Measurements from ENCODE around the gene MYOZ3.

The MYOZ3 gene, protein sequence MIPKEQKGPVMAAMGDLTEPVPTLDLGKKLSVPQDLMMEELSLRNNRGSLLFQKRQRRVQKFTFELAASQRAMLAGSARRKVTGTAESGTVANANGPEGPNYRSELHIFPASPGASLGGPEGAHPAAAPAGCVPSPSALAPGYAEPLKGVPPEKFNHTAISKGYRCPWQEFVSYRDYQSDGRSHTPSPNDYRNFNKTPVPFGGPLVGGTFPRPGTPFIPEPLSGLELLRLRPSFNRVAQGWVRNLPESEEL

DNA sequence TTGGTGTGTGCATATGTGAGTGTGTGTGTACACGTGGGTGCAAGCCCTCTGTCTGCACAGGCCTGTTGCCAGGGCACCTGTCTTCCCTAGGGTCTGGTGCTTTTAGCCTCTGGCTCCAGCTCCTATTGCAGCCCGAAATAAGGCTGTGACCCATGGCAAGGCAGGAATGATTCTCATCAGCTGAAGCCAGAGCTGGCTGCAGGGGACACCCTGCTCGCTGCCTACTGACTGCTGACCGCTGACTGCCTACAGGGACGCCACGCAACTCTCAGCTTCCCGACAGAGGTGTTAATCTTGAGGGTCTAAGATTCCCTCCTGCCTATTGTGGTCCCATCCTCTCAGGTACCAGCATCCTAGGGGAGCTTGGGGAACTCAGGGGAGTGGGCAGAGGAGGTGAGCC lies at the start of gene MYOZ3:
TSS of gene MYOZ3 (plus strand) at position 166 of the 400 bp plus-strand sequence. CDS start 1,691 bp downstream, outside the sequence.
- DNase-seq = no peak

GRCh38 chr5:150612405-150612804 lies 48.6 kb upstream of the MYOZ3 start:
- DNase-seq = no peak

DNA sequence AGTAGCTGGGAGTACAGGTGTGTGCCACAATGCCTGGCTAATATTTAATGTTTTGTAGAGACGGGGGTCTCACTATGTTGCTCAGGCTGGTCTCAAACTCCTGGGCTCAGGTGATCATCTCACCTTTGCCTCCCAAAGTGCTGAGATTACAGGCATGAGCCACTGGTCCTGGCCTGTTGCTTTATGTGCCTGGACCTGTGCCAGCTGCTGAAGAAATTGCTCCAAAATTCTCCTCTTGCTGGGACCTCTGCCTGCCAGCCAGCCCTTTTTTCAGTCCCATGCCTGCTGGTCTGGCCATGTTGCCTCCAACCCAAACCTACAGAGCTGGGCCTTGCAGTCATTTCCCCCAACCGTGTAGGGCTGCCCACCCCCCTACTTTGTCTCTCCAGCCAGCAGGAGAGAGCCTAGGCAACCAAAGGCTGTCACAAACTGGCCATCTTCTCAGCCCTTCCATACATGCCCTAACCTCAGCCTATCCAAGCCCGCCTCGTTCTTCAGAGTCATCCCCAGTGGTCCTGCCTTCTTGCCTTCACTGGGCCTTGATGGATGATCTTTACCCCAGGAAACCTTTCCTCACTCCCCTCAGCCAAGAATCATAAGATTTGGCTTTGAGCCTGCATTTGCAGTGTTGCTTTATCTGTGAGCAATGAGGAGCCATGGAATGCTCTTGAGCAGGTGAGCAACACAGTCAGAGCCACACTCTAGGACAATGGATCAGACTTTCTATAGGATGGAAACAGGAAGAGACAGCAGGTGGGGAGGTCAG lies 48.0 kb upstream of the MYOZ3 start:
- DNase-seq = no peak

DNA sequence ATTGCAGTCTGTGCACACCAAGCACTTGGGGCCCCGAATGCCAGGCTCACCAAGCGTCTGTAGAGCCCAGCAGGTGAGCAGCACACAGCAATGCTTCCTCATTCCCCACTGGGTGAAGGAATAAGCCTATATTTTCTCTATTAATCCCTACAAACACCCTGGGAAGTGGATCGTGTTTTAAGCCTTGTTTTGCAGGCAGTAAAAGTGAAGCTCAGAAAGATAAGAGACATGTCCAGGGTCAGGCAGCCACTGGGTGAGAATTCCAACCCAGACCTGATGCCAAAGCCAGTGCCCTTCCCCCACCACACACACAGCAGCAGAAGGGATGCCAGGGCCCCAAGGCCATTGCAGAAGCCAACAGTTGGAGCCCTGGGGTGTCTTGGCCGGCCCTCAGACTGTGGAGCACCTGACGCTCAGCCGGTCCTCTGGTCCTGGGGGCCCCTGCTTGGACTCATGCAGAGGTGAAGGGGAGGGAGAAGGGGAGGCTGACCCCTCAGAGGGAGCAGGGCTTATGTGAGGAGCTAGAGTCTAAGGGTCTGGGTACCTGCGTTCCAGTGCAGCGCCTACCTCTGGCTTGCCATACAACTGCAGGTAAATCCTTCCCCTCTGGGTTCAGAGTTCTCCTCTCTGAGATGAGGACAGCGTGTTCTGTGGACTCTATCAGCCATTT lies 46.9 kb upstream of the MYOZ3 start:
- DNase-seq = no peak

- DNase-seq = no peak
Observed at GRCh38 chr5:150614661-150615060, 46.4 kb upstream of the MYOZ3 start.

GRCh38 chr5:150615141-150615699 lies 45.8 kb upstream of the MYOZ3 start:
- DNase-seq = no peak

- DNase-seq = no peak
Observed at GRCh38 chr5:150616024-150616470, 45.0 kb upstream of the MYOZ3 start.

DNA sequence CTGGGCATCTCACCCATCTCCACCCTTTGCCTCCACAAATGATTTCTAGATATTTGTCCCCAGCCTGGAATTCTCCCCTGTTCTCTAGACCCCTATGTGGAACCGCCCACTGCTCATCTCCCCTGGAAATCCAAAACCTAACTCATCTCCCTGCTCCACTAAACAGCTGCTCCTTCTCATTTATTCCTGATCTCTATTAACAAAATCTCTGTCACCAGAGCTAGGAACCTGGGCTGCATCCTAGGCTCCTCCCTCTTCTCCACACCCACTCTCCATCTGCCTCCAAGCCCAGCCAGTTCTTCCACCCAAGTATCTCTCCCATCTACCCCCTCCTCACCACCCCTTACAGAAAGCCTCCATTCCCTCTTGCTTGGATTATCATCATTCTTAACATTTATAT lies 44.5 kb upstream of the MYOZ3 start:
- DNase-seq = no peak

DNA sequence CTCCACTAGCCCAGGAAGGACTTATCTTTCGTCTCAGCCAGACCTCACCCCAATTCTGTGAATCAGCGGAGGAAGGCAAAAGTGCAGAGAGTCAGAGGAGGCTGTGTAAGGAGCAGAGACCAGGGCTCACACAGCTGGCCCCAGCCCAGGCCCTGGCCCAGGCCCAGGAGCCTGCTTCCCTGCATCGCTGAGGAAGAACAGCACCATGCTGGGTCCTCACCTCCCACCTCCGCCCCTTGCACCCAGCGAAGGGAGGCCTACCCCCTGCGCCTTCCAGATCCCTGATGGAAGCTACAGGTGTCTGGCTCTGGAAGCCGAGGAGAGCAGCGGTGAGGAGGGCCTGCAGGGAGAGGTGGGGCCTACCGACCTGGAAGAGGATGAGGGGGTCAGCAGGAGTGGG lies 42.9 kb upstream of the MYOZ3 start:
- DNase-seq = no peak

DNA sequence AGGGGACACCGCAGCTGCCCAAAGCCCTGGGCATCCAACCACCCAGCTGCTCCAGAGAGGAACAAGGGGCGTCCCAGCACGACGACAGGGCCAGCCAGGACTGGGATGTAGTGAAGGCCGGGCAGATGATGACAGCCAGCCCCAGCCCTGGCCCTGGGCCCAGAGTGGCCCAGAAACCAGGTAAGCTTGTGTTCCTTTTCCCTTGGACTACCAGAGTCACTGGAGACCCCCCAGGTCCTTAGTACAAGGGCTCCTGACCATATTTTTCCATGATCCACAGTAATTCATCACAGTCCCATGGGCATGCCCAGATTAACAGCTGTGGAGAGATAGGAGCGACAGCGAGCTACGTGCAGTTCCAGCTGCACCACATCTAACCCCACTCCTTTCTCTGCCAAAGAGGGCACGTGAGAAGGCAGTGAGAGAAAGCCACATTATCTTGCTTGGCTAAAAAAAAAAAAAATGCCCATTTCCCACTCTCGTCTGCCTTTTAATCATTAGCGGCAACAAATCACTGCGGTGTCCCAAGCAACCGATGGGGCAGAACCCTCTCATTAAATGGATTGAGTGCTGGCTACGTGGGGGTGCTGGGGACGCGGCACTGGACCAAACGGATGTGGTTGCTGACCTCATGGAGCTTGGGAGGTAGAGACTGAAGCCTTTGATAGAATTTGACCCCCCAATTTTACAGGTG lies 42.3 kb upstream of the MYOZ3 start:
- no peak for DNase-seq

DNA sequence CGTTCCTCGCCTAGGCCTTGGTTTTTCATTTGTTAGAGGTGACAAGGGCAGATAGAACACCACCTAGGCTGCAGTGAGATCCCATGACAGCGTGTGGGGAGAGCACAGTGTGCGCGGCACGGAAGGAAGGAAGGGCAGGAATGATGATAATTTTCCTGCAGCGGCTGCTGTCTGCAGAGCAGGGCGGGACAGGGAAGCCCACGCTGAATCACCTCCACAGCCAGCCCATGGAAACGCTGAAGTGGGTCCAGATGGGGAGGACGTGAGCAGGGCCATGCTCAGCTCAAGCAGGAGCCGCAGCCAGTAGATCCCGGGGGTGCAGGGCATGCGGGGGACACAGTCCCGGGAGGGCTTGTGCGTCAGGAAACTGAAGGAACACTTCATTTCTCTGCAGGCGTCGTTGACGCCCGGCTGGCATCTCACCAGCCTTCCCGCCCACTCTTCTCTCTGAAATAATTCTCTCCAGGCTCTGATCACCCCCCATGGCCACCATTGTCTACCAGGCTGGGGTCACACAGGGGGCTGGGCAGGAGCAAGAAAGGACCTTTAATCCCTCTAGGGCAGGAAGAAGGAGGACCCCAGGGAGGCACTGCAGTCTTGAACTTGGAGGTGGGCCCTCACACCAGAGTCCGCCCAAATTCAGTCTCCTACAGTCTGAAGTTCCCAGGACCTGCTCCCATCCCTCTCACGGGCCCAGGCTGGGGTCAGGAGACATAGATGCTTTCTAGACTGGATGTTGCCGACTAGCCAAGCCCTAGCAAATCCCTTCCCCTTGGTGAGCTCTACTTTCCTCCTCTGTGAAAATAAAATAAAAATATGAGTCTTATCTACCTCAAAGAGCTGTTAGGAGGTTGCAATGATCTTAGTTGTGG lies 41.5 kb upstream of the MYOZ3 start:
- no peak for DNase-seq

GRCh38 chr5:150621301-150621700 lies 39.8 kb upstream of the MYOZ3 start:
- no peak for DNase-seq

DNA sequence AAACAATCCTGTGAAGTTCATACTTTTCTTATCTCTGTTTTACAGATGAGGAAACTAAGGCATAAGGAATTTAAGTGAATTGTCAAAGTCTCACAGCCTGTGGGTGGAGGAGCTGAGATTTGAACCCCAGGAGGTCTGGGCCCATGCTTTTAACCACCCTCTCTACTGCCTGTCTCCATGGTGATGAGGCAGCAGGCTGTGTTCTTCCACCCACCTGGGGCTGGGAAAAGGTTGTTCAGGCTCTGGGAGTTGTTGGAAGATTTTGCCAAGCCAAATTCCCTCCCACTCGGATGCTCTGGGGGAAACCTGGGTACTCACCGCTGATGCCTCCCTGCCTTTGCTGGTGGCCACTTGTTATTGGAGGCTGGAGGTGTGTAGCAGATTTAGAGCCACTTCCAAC lies 38.9 kb upstream of the MYOZ3 start:
- no peak for DNase-seq

DNA sequence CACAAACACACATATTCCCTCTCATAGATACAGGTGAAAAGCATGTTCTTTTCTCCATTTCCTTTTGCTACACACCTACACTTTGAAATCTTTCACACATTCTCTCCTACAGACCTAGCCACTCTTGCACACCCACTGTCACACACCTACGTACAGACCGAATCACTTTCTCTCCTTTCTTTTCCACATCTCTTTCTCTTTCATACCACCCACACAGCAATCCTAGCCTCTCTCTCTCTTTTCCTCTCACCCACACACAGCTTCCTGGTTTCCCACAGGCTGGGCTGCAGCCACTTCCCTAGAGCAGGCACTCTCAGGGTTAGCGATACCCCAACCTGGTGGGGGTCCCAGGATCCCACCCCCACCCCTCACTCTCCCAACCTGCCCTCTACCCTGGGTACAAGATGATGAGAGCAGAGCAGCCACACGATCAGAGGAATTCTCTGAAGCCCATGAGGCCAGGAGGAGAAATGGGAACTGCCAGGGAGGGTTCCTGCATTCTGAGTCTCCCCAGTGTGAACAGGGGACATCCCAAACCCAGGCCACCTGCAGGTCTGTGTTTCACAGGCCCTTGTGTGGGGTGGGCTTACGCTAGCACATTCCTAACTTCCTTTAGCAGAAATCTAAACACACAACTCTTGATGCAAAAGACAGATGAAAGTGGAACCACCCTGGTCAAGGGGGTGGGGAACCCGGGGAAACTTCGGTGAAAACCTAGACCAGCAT lies 37.7 kb upstream of the MYOZ3 start:
- no peak for DNase-seq

- DNase-seq = no peak
Observed at GRCh38 chr5:150623878-150624216, 37.2 kb upstream of the MYOZ3 start.

- no peak for DNase-seq
Observed at GRCh38 chr5:150624334-150625163, 36.5 kb upstream of the MYOZ3 start.

- no peak for DNase-seq
Observed at GRCh38 chr5:150625164-150625535, 35.9 kb upstream of the MYOZ3 start.

GRCh38 chr5:150625831-150626746 lies 35.0 kb upstream of the MYOZ3 start:
- DNase-seq = no peak

GRCh38 chr5:150626853-150627276 lies 34.2 kb upstream of the MYOZ3 start:
- no peak for DNase-seq

Data from HCEC 1CT (cell line).